Measurements from ENCODE around the gene FAM222A.

The FAM222A gene

DNA sequence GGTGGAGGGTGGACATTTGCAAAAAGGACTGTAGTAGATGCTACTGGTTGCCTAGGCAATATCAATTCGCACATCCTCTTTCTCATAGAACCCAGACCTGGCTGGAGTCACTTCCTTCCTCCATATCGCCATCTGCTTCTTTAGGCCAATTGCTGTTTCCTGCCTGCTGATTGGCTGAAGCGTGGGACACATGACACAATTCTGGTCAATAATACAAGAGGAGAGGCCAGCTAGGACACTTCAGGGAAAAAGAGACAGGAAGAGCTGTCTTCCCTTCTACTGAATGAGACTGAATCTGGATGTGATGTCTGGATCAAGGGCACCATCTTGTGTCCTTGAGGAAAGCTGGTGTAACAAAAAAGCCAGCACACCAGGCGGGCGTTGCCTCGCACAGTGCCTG, 65.8 kb downstream of the FAM222A start:
- DNase-seq: no peak

DNA sequence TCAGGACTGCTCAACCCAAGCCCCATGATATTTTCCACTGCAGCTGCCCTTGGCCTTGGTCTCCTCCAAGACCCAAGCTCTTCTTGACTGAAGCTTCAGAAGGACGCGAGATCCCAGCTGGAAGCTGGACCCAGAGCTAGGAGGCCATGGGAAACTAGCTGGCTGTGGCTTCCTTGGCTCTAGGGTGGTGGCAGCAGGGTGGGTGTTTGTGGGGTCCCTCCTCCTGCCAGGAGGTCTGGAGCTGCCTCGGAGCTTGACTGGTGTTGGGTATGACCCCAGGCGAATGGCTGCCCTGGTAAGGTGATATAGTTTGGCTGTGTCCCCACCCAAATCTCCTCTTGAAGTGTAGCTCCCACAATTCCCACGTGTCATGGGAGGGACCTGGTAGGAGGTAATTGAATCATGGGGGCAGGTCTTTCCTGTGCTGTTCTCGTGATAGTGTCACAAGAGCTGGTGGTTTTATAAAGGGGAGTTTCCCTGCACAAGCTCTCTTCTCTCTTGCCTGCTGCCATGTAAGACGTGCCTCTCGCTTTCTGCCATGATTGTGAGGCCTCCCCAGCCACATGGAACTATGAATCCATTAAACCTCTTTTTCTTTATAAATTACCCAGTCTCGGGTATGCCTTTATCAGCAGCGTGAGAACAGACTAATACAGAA, 68.2 kb downstream of the FAM222A start:
- no peak for DNase-seq

DNA sequence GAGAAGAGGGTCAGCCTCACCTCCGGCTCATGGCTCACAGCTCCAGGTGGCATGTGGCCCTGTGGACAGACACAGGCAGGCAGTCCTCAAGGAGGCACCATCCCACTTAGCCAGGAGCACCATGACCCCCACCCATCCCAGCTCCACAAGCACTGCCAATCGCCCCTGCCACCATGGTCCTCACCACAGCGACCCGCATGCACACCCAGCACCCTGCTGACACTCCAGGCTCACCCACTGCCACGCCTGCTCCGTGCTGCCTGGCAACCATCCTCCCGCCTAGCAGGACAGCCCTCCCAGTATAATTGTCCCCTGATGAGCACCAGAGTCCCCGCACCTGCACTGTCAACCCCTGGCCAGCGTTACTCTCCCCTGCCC, 68.7 kb downstream of the FAM222A start:
- DNase-seq: no peak

- no peak for DNase-seq
Measured at GRCh38 chr12:109783135-109783964, 69.7 kb downstream of the FAM222A start.

GRCh38 chr12:109783965-109784244, 70.3 kb downstream of the FAM222A start:
- no peak for DNase-seq

GRCh38 chr12:109785854-109786253, 72.2 kb downstream of the FAM222A start:
- DNase-seq: no peak

GRCh38 chr12:109786799-109787198, 73.2 kb downstream of the FAM222A start:
- DNase-seq: no peak

DNA sequence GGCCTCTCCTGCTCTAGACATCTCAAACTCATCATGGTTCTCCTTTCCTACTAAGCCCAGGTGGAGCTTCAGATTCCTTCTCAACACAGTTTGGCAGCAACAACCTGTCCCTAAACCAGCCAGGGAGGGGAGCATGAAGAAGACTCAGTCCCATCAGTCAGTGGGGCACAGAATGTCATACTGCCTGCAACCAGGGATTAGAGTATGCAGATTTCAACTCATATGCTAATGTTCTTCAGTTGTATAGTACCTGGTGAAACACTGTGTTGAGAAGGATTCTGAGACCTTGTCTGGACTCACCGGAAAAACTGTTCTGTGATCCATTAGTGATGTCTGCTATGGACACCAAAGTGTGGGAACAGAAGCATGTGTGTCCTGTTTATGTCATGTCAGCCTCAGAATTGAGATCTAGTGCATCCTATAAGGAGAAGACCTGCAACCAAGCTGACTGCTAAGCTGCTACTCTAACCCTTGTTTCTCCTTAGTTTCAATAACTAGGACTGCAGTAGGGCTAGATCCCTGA, 76.0 kb downstream of the FAM222A start:
- no peak for DNase-seq

DNA sequence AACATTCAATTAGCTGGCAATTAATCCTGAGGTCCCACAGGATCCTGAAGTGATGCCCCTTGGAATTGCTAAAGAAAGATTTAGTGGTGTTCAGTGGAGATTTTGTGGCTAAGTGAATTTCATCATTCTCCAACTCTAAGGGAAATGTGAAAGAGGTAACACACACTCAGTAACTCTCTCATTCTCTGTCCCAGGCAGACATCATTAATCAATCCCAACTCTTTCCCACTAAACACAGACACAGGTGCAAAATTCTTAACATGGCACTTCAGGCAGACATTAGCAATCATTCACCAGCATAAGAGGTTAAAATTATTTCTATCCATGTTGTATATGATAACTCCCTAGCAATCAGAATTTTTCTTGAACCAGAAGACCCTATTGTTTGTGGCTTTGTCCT, 79.4 kb downstream of the FAM222A start:
- DNase-seq: no peak

- DNase-seq: no peak
Measured at GRCh38 chr12:109793411-109793810, 79.8 kb downstream of the FAM222A start.

- no peak for DNase-seq
Measured at GRCh38 chr12:109793826-109794501, 80.3 kb downstream of the FAM222A start.

GRCh38 chr12:109795023-109795422, 81.4 kb downstream of the FAM222A start:
- no peak for DNase-seq

GRCh38 chr12:109796057-109796456, 82.4 kb downstream of the FAM222A start:
- DNase-seq: no peak

- DNase-seq: no peak
Measured at GRCh38 chr12:109797905-109798669, 84.5 kb downstream of the FAM222A start.

- no peak for DNase-seq
Measured at GRCh38 chr12:109798691-109799090, 85.1 kb downstream of the FAM222A start.

DNA sequence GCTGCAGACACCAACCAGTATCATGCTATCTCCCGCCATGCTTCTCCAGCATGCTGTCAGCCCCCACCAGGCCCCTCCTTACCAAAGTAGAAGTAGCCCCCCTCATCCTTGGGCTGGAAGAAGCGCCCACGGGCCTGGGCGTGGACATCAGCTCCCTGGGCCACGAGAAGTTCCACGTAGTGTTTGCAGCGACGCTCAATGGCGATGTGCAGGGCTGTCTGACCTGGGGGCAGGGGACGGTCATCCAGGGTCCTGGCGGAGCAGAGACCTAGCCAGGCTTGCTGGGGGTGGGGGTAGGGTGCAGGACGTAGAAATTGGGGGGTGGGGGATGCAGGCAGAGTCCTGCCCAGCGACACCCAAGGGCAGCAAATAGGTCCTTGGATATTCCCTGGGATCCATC, 86.9 kb downstream of the FAM222A start:
- no peak for DNase-seq

DNA sequence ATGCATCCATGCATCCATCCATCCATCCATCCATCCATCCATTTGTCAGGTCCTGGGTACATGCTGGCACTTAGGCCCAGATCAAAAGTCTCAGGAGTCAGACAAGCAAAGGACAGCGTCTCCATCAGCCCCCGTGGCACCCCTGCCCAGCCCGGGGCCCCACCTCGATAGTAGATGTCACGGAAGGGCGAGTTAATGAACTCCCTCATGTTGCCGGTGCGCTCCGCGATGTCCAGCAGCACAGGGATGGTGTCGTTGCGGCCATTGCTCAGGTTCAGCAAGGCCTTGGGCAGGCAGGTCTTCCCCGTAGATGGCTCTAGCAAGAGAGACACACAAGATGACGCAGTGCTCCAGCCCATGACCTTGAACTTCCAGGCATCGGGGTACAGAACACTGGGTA, 89.2 kb downstream of the FAM222A start:
- DNase-seq: no peak

GRCh38 chr12:109803678-109804077, 90.1 kb downstream of the FAM222A start:
- no peak for DNase-seq

DNA sequence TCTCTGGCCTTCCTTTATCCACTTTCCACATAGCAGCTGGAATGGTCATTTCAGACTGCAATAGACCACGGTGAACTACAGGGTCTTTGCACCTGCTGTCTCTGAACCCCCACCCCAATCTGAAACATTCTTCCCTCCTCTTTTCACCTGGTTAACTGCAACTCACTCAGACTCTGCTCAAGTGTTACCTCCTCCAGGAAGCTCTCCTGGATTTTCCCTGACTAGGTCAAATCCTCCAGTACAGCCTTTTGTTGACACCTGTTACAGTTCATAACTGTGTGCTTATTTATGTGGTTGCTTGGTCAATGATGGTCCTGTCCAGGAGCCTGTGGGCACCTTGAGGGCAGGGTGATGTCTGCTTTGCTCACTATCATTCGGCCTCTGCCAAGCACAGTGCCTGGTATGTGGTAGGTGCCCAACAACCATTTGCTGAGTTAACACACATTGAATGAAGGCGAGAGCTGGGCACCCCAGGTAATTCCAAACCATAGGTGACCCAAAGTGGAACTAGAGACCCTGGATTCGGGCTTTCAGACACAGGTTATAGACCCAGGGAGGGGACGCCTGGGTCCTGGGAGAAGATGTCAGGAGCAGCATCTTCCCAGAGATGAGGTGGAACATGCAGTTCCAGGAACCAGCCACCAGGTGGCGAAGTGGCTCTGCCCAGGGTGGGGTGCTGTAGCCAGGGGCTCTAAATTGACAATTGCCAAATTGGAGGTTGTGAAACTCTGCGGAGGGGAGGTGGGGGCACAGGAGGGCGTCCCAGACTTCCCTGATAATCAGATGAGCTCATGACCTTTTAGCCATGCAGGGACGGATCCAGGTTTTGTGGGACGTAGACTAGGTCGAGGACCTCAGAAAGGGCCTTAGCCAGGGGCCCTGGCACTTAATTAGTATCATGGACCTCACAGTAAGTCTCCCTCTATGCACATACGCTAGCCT, 91.5 kb downstream of the FAM222A start:
- peak; percentile 65 for DNase-seq

GRCh38 chr12:109807954-109808643, 94.5 kb downstream of the FAM222A start:
- DNase-seq: no peak

DNA sequence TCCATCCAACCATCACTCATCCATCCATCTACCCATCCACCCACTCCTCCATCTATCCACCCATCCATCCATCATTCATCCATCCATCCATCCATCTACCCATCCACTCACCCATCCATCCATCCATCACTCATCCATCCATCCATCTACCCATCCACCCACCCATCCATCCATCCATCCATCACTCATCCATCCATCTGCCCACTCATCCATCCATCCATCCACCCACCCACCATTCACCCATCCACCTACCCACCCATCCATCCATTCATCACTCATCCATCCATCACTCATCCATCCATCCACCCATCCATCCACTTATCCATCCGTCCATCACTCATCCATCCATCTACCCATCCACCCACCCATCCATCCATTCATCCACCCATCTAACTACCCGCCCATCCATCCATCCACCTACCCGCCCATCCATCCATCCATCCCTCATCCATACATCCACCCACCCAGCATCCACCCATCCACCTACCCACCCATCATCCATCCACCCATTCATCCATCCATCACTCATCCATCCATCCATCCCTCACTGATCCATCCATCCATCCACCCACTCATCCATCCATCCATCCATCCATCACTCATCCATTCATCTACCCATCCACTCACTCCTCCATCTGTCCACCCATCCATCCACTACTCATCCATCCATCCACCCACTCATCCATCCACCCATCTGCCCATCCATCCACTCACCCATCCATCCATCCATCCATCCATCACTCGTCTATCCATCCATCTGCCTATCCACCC, 95.4 kb downstream of the FAM222A start:
- no peak for DNase-seq
